Suprapubic skin (tissue), 4 donors: Measurements from ENCODE around the gene PNLIPRP1.

Source experiments
- EP300 ChIP-seq: sonication (generic); formaldehyde crosslinking; IDR thresholded peaks from one replicate; pipeline ENCODE4 v1.6.1; 2017; ENCODE audit warnings: antibody characterized with exemption
- POLR2A ChIP-seq, 2 donors: fragments of 450-650 bp; IDR thresholded peaks; one replicate each; pipeline ENCODE4 v1.6.1; 2017; ENCODE audit warnings: antibody characterized with exemption in 2 of 2, mild to moderate bottlenecking in 2 of 2, moderate library complexity in 2 of 2
- POLR2AphosphoS5 ChIP-seq, 3 donors: sonication (generic); formaldehyde crosslinking; IDR thresholded peaks; one replicate each; pipeline ENCODE4 v1.6.1; 2017; ENCODE audit warnings: antibody characterized with exemption in 3 of 3
- TF ChIP-seq, protein P1 (sequence below), 2 donors: fragments of 200-600 bp in 1 of 2; fragments of 450-650 bp in 1 of 2; sonication (generic) in 1 of 2; IDR thresholded peaks; one replicate each; pipeline ENCODE4 v1.5.1; 2016 to 2019; ENCODE audit warnings: antibody characterized with exemption in 2 of 2, mild to moderate bottlenecking in 1 of 2, moderate library complexity in 1 of 2

- TF ChIP-seq, protein P1, sequence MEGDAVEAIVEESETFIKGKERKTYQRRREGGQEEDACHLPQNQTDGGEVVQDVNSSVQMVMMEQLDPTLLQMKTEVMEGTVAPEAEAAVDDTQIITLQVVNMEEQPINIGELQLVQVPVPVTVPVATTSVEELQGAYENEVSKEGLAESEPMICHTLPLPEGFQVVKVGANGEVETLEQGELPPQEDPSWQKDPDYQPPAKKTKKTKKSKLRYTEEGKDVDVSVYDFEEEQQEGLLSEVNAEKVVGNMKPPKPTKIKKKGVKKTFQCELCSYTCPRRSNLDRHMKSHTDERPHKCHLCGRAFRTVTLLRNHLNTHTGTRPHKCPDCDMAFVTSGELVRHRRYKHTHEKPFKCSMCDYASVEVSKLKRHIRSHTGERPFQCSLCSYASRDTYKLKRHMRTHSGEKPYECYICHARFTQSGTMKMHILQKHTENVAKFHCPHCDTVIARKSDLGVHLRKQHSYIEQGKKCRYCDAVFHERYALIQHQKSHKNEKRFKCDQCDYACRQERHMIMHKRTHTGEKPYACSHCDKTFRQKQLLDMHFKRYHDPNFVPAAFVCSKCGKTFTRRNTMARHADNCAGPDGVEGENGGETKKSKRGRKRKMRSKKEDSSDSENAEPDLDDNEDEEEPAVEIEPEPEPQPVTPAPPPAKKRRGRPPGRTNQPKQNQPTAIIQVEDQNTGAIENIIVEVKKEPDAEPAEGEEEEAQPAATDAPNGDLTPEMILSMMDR (IDR thresholded peaks at IDR 0.05) = no peak
- no peak for TF ChIP-seq POLR2AphosphoS5 (IDR thresholded peaks at IDR 0.05)
- TF ChIP-seq EP300 = no peak
- no peak for TF ChIP-seq POLR2A (IDR thresholded peaks at IDR 0.05)
These were observed 23.4 kb upstream of the PNLIPRP1 start for GRCh38 chr10:116567335-116567734.
